ENCODE measurements around the gene EGFR.

GRCh38 chr7:55224810-55225209, 206.0 kb downstream of the EGFR start:
- TF ChIP-seq CTCF (conservative IDR thresholded peaks at IDR 0.05 in 1 of 2, IDR thresholded peaks at IDR 0.05 in 1 of 2; ENCODE audit: extremely low read depth in 1 of 2, insufficient read depth in 1 of 2, low read depth in 1 of 2, low read length in 2 of 2) (no peak), EZH2 (IDR thresholded peaks at IDR 0.05; ENCODE audit: borderline replicate concordance, low read length) (no peak)

Data from mammary epithelial cell (primary cell).